COLO668 (cell line): ENCODE results near the gene CREB5.
"Not testable (repeated sequence)": the region's sequence is repeated elsewhere in the genome, so short reads cannot be mapped to it uniquely, and the experiment has no call there.

Experiments
- DNase-seq: peaks from one replicate; lab custom pipeline; 2025; ENCODE audit not compliant: unreplicated experiment; lab: John Stamatoyannopoulos, UW

CREB5 gene

DNA sequence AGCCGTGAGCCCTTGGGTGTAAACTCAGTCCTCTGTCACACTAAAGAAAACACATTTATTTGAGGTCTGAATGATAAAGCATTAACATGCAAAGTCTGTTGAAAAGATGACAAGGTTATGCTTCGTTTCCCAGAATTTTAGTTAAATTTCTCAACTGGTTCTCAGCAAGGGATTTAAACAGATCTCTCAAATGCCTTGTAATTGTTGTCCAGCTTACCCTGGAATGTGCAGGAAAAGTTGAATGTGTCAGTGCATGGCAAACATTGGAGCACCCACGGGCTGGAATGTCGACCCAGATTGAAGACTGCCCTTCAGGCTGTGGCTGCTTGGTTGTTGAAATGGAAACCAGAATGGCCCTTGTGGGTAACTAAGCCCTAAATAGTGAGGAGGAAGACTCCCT, 354.0 kb downstream of the CREB5 start:
- no peak for DNase-seq

DNA sequence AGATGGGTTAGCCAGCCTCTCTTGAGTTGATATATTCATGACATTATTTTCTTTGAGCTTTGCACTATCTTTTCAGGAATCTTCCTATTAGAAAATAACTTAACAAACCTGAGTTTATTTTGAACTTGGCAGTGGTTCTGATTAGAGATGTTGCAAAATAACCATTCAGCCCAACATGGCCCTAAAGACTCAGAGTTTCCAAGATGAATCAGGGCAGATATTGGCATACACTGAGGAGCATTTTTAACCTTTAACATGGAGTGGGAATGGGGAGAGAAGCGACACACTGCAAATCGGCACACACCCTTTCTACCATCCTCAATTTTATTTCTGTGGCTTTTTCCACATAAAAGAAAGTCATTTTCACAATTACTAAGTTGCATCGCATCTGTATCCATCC, 355.0 kb downstream of the CREB5 start:
- DNase-seq, result no peak

DNA sequence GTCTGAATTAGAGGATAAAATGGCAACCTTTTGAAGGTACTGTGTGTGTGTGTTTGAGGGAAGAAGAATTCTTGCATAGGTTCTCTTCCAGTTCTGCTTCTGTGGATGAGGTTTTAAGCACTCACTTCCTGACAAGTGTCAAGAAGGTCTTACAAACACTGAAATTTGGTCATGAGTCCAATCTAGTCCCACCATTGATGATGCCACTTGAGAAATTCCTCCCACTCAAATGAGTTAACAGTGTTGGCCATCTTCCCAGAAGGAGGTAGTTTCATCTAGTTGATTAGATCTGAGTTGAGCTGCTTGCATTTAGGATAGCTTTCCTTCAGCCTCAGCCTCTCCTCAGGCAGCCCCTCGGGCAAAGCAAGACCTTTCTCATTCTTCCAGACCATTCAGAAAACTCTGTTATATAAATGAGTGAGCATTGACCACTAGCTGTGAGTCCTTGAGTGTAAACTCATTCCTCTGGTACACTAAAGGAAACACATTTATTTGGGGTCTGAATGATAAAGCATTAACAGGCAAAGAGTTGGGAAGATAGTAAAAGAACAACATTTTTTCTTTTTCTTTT, 356.3 kb downstream of the CREB5 start:
- DNase-seq, result no peak

DNA sequence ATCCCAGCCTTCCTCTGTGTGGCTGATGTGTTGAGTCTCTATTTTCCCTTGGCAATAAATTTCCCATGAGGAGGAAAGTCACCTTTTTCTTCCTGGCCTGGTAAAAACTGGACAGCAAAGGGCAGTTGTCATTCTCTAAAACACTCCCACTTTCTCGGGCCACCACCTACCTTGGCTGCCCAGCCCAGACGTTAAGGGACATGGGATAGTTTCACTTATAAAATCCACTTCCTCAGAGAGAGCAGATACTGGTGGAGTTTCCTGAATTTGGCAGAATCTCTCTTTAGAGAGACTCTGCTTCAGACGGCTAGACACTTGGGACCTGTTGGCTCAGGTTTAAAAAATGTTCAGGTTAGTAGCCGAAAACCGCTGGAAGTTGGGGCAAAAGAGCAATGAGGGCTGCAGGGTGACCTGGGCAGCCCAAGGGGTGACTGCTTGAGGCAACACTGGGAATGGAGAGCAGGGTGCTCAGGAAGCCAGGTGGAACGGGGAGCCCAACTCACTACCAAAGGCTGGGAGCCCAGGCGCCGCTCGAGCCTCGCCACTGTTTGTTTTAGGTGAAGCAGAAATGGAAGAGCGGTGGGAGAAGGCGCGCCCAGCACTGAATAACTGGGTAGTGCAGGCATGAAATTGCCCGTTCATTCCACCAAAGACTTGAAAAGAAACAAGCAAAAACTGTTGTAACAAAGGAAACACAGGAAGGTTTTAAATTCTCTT, 359.7 kb downstream of the CREB5 start:
- no peak for DNase-seq

DNA sequence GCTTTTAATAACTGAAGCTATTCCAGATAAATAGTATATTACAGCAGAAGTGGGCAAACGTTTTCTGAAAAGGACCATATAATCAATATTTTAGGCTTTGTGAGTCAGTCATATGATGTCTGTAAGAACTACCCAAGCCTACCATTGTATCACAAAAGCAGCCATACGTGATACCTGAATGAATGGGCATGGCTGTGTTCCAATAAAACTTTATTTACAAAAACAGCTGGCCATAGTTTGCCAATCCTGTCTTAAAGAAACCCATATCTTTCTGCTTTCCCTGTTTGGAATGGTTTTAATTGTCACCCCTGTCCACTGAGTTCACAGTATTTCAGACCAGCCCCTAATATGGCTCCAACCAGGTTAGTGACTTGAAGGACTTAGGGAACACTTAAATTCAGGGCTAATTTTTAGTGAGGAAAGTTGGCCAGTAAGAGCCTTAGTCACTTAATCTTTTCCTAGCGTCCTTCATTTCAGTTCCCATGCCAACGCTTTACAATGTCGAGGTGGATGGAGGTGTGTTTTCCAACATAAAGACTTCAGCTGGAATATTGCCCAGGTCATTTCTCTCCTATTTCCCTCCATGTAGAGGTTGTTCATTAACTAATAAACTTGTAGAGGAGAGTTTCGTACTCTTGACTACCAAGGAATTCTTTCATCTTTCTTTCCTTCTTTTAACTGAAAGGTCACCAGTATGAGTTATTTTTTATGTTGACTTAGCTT, 361.3 kb downstream of the CREB5 start:
- DNase-seq, result peak; percentile 55

DNA sequence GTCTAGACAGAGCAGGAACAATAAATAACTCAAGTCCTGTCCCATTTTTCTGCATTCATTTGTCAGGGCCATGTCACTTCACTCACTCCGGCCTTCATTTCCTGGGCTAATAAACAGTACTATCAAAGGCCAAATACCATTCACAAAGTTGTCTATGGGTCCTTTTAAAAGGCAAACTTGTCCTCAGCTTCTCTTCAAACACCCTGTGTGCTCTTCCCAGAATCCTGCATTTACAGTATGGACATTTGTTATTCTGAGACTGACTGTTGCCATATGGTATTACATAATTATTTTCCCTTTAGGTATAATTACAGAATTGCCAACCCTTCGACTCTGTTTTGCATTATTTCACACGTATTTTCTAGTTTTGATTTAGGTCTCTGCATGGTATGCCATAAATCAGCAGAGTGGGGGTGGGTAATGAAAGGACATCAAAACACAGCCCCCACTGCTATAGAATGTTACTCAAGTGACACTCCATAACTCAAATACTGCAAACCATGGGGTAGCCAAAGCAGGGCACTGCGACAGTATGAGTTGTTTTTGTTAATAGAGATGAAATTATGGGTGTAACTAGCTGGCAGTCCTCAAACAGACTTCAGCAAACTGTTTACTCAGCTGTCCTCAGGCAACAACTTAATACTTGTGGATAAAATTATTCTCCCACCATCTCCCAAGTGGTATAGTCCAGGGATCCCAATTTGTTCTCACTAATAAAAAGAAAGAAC, 362.1 kb downstream of the CREB5 start:
- DNase-seq, result peak; percentile 65

DNA sequence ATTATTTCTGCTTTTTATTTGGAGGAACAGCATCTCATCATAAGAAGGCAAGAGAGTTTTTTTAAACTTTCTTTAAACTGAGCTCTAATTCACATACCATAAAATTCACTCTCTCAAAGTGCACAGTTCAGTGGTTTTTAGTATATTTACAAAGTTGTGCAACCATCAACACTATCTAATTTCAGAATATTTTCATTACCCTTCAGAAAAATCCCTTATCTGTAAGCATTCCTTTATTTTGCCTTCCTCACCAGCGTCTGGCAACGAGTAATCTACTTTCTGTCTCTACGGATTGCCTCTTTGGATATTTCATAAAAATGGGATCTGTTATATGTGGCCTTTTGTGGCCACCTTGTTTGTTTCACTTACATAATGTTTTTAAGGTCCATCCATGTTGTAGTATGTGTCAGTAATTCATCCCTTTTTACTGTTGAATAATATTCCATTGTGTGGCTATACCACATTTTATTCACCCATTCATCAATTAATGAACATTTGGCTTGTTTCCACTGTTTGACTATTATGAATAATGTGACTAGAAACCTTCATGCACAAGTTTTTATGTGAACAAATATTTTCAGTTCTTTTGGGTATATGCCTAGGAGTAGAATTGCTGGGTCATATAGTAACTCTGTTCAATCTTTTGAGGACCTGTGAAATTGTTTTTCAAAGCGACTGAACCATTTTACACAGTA, 364.3 kb downstream of the CREB5 start:
- DNase-seq, result no peak

DNA sequence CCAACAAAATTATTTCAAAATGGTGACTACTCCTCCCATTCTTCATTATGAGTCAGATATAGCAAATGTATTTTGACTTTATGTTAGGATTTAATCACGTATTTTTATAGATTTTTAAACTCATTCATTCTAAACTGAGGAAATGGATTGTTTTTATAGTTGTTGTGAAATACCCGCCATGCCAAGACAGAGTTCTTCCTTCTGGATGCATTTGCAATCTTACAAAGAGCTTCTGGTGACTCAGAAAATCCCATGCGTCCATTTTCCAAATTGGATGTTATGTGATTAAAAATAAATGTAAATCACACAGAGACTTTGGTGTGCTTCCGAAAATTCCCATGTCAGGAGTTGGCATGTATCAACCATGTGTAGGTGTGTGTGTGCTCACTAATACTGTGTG, 366.5 kb downstream of the CREB5 start:
- DNase-seq, result no peak

DNA sequence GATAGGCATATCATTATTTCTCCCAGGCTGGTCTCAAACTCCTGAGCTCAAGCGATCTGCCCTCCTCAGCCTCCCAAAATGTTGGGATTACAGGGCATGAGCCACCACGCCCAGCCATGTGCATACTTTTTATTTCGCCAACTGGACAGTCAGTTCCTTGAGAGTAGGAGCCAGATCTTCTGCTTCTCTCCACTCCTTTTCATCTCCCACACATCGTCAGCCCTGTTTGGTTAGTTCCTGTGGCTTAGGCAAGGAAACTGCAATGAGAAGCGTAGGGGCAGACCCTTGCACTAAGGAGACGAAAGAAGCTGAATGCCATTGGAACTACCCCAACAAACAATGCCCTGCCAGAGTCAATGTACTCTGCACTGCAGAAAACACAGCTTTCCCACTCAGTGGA, 367.6 kb downstream of the CREB5 start:
- DNase-seq, result no peak

DNA sequence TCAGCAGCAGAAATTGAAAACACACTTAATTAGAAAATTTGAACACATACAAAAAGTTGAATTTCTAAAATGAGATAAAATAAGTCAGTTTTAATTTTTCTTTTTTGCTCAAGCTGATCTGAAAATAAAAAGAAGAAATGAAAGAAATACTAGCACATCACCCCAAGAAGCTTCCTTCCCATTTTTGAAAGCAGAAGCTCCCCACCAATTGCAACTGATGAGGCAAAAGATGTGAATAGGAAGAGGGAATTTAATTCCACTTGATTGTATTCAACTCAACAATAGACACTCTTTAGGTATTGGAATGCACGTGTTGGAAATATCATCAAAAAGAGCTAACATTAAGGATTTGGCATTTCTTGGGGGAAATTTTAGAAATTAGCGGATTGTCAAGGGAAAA, 370.0 kb downstream of the CREB5 start:
- no peak for DNase-seq

DNA sequence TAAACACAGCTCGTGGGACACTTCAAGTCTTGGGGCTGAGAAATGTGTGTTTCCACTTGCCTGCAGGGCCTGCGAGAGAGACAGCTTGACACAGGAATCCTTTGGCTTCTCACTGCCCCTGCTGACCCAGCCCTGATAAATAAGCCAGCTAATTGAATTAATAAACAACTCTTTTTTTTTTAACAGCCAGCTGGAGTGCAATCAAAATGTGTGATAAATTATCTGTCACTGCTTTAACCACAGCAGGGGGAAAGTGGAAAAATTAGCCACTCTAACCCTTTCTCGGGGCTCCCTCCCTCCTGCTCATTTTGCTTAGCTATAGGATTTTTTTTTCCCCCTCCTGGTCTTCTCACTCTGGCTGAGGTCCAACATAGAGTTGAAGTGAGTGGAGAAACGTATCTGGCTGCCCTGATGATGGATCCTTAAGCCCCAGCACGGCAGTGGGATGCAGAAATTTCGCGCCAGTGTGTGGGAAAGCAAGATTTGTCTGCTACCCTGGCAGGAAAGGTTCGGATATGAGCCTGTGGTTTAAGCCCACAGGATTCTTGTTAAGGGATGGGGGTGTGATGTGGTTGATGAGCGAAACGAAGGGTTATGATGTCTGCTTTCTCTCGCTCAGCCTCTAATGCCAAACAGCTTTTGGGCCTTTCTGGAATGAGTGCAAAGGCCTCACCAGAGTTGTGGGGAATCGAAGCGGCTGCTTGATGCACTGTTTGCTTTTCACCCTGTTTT, 372.0 kb downstream of the CREB5 start:
- DNase-seq, result peak; percentile 53

DNA sequence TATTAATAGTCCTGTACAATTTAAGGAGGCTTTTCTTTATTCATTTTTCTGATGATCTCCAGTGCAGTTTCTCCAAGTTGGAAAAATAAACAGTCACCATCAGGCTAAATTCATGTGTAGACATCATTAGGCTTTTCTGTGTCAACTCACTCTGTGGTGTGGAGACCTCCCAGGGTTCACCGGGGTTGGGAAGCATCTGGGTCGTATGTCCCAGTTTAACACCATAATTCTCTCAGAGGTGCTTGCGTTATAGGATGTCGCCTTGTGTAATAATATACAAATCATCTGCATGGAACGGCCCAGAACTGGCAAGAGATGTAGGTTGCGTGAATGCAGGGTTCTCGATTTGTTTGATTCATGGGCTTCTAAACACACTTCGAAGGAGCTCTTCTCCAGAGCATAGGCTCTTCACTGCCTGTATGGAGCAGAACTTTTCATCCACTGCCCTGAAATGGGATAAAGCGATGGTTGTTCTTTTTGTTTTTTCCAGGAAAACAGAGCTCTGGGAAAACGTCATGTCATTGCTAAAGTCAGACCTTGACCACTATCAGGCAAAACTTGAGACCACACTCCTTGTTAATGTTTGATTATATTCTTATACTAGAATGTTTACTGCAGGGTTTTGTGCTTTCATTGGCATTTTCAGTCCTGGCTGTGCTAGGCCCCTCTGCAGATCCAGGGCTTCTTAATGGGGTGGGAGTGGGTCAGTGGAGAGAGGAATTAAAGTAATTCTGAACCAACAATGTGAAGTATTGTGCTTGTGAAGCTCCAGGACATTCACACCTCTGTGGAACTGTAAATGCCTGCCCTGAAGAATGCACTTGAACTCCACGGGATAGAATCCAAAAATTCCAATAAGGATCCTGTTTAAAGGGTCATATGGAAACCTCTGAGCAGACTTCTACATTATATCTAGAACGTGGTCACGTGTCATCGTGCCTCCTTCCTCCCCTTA, 373.0 kb downstream of the CREB5 start:
- no peak for DNase-seq

DNA sequence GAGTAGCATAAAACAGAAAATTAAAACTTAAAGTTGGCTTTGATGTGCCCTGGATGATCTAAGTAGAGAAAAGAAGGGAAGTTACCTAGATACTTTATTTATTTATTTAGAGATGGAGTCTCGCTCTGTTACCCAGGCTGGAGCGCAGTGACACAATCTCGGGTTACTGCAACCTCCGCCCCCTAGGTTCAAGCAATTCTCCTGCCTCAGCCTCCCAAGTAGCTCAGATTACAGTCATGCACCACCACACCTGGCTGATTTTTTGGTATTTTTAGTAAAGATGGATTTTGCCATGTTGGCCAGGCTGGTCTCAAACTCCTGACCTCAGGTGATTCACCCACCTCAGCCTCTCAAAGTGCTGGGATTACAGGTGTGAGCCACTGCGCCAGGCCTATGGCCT, 373.8 kb downstream of the CREB5 start:
- not testable (repeated sequence) for DNase-seq

DNA sequence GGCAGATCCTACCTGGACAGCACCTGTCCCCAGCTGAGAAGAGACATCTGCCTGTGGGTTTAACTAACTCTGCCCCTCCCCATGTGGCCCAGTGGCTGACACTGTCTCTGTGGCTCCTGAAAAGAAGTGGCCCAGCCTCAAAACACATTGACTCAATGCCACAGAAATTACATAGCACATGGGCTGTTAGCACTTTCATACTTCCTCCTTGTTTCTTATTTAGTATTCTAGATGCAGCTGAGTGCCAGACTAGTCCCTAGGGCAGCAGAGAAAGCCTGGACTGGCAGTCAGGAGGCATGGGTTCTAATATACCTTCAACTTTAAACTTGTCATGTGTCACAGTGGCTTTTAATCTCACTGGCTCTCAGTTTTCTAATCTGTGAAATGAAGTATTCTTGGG, 374.8 kb downstream of the CREB5 start:
- DNase-seq, result peak; percentile 55

DNA sequence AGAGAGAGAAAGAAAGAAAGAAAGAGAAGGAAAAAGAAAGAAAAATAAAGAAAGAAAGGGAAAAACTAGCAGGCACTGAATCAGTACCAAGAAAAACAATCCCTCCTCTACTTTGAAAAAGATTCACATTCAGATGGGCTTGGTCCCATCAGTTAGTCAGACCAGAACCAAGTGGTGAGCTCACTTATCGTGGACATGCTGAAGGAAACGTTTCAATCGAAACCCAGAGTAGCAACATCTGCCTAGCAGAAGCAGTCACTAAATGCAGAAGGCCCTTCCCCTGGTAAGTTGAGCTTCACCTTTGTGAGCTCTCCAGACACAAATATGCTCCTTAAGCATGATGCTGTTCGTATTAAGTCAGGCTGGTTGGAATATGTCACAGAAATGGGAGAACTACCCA, 378.1 kb downstream of the CREB5 start:
- no peak for DNase-seq

DNA sequence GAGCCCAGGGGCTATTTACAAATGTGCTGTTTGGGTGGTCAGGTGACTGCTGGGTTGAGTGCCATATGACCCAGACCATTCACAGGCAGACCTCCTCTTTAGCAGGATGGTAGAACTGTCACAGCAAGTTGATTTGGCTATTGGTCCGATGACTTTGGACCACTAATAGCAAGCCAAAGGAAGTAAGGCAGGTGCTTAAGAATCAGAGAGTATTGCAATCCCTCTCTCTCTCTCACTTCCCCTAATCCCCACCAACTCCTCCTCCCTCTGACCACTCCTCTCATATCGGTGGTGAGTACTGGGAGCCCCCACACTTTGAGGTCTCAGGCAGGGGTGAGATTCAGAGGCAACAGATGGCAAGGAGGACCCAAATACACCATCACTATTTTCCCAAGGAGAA, 380.5 kb downstream of the CREB5 start:
- DNase-seq, result no peak

DNA sequence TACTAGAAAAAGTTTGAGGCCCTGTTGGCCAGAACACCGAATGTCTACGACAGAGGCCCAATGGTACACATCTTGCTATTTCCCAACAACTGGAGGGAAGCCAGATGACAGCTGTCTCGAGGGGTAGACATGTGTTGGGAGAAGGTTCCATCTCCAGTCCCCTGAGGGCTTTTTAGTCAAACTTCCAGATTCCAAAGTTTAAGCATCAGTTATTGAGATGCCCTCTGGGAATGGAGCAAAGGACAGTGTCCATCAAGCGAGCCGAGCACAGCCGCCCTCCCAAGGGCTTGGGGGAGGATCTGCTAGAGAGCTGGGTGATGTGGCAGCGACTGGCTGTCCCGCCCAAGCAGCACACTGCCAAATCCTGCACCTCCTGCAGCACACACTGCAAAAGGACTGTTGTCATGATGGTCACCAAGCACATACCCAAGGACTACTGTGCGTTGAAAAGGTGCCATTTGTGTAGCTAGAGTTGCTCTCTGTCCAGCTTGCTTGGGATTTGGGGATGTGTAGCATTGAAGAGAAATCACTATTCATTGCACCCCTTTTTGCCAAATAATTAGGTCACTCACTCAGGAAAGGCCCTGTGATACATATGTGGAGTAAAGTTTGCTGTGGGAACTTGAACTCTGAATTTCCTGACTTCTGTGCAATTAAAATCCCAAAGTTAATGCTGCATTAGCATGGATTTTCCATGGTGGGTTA, 381.2 kb downstream of the CREB5 start:
- DNase-seq, result no peak

DNA sequence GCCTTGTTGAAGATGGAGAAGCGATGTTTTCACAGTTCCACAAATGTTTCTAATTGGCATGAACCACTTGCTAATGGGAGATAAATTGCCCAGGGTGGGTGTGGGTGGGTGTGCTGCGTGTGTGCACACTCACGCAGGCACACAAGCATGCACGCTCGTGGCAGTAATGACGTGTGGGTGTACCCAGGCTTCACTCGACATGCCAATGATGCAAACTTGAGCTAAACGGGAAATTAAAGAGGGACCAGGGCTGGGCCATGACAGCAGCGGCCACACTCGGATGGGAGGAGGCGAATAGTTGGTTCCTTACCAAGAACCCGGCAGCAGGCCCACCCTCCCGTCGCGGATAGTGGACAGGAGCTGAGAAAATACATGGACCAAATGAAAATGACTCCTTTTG, 386.0 kb downstream of the CREB5 start:
- DNase-seq, result no peak

DNA sequence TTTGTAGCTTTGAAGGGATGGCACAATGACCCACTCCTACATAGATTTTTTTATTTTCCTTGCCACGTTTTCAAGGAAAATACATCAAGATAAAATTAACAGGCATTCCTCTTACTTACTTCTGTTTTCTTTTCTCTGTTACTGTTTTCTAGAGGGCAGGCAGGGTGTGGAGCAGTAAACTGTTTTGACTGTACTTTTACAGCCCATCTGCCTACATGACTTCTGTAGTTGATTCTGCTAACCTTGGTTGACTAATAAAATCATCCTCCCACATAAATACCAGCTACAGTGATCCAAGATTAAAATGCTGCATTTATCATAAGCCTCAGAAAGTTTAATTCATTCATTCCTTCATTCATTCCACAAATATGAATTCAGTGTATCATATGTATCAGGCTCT, 387.3 kb downstream of the CREB5 start:
- no peak for DNase-seq
